HG03439 (cell line): ENCODE measurements around the gene HSD17B1.
"Not testable (repeated sequence)": the region's sequence is repeated elsewhere in the genome, so short reads cannot be mapped to it uniquely, and the experiment has no call there.

Source experiments
- ATAC-seq: cut with Tn5 transposase; IDR thresholded peaks from one replicate; pipeline ENCODE4 v1.9.1; 2021; ENCODE audit warnings: mild to moderate bottlenecking, moderate library complexity; ENCODE audit not compliant: unreplicated experiment

The HSD17B1 gene, protein sequence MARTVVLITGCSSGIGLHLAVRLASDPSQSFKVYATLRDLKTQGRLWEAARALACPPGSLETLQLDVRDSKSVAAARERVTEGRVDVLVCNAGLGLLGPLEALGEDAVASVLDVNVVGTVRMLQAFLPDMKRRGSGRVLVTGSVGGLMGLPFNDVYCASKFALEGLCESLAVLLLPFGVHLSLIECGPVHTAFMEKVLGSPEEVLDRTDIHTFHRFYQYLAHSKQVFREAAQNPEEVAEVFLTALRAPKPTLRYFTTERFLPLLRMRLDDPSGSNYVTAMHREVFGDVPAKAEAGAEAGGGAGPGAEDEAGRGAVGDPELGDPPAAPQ

DNA sequence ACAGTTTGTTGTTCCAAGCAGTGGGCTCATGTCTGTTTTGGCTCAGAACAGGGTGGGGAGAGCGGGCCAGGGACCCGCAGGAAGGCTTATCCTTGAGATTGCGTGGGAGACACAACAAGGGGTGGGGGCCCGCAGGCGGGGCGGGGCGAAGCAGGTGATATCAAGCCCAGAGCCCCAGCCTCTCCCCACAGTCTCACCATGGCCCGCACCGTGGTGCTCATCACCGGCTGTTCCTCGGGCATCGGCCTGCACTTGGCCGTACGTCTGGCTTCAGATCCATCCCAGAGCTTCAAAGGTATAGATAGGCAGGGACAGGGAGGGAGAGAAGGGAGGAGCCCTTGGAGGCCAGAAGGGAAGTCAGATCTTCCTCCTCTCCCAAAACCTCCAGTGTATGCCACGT is at the start of gene HSD17B1:
Gene HSD17B1 (plus strand): TSS at position 188 of the 400 bp plus-strand sequence. CDS start 11 bp downstream, at position 199.
- ATAC-seq: not testable (repeated sequence)

DNA sequence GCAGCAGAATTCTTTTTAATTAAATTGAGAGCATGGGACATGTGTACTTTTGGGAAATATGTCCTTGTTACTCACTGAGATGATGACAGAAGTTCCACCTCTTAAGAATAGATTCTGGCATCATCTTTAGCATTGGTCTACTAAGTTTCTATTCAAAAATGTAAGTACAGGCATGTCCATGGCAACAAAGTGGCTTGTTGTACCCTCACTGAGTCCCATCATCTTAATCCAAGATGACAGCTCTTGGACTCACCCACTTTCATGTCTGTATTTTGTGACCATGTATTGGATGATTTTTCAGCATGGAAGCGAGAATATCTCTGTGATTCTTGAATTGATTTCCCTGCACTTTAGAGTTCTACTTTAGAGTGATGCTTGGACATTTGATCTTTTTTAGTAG is 49.8 kb upstream of the HSD17B1 start:
- no peak for ATAC-seq

DNA sequence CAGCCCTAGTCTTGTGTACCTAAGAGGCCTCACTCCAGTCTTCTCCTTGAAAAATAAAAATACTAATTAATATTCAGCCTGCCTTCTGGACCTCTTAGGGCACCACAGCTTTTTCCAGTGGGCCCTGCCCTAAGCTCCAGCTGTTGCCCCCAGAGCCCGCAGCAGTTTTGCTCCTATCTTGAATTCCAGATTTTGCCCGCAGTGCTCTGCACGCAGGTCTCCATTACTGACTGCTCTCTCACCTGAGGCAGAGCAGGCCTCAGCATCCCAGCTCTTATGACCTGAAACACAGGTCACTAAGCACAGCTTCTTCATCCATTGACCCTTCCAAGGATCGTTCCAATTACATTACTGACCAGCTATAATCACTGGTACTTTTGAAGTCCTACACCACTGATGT is 45.1 kb upstream of the HSD17B1 start:
- no peak for ATAC-seq

DNA sequence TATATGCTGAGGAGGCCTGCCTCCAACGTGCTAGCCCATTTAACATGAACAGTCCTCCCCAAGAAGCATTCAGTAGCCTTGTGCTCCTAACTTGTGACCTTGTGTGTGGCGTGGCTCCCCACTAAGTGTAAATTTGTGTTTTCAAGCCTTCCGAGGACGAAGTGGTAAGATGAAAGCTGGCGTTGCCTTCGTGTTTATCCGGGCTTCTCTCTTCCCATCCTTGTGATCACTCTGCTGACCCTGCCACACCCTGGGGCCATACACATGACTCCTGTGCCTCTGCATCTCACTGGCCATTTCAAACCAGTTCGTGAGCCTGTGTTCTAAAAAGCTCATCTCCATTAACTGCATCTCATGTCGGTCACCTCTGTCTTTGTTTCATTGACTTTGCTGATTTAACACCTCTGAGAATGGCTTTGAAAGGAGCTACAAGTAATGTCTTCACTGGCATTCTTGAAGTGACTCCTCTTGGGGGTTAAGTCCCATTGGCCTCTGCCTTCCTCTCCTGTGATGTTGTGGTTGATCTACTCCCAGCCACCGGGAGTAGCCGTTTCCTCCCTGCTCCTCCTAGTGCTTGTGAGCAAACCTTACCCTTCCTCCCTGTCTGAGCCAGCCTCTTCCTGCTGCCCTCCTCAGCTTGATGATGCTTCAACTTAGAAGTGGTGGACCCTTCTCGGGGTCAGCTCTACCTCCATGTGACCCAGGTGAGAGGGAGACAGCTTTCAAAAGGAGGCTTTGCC is 44.1 kb upstream of the HSD17B1 start:
- ATAC-seq: no peak

DNA sequence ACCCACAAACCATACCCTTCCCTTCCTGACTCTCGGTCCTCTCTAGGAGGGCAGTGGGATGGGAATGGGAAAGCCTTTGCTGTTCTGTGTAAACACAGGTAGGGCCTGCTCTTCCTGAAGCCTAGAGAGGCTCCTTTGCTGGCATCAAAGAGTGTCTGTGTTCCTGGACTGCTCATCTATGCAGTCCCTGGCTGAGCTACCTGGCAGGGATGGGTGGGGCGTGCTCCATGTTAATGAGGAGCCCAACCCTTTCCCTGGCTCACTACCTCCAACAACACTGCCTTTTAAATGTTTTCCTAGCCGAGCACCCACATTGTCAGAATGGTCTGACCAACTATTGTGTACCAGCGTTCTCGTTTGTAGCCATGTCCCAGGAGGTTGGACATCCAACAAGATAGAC is 43.3 kb upstream of the HSD17B1 start:
- ATAC-seq: no peak

DNA sequence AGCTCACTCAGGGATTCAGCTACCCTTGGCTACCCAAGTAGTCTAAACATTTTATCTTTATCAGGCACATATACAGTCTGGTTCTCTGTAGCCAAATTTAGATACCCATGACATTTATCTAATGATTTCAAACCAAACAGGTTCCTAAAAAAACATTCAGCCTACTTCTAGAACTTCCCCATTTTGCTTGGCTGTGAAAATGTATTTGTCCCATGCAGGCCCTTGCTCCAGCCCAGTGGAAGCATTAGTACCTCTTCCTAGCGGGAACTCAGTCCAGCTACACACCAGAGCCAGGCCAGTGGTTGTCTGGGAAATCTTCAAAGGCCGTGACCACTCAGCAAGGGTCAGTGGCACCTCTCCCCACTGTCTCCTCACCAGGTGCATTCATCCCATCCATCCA is 42.9 kb upstream of the HSD17B1 start:
- no peak for ATAC-seq

DNA sequence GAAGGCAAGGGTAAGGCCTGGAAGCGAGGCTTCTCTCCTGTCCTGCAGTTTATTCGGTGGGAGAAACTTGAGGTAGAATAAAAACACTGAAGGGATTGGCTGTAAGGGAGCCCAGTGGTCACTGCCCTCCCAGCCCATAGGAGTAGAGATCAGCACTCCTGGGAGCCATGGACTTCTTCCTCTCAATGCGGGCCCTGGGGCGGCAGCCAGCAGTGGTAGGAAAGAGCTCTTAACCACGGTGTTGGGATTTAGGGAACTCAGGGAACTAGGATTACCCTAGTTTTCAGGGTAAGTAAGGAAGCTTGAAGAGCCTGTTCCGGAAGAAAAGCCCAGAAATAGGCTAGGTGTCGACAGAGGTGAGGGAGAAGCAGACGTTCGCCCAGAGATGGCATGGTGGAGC is 40.5 kb upstream of the HSD17B1 start:
- ATAC-seq: no peak

DNA sequence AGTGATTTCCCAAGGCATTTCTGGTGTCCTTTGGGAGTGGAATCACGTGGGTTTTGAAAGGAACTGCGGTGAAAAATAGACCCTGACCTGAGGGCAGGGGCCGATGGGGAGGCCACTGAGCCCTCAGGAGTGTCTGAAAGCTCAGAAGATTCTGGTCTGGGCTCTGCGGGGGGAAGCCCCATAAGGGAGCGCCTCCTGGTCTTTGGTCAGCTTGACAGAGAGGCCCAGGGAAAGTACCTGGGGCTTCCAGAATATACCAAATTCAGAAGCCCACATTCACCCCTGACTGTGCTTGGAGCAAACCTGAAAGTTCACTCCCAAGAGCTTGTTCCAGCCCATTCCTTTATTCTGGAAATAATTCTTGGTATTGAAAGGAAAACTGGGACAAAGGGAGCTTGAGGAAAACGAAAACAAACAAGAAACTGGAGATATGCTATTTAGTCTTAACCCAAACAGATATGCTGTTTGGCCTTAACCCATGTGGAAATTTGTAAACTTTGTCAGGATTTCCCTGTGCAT is 39.9 kb upstream of the HSD17B1 start:
- no peak for ATAC-seq

DNA sequence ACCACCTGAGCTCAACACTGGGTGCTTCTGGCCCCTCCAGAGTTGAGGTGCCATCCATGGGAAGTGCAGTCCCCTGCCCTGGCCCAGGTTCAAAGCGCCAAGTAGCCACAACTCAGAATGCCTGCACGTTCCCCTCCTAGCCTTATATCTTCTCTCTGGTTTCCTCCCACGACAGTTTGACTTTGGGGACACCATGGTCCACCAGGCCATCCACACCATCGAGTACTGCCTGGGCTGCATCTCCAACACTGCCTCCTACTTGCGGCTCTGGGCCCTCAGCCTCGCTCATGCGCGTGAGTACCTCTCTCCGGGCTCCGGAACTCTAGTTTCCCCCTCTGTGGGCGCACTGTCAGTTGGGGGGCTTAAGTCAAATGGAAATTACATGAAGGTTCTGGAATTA is 39.0 kb upstream of the HSD17B1 start:
- no peak for ATAC-seq

DNA sequence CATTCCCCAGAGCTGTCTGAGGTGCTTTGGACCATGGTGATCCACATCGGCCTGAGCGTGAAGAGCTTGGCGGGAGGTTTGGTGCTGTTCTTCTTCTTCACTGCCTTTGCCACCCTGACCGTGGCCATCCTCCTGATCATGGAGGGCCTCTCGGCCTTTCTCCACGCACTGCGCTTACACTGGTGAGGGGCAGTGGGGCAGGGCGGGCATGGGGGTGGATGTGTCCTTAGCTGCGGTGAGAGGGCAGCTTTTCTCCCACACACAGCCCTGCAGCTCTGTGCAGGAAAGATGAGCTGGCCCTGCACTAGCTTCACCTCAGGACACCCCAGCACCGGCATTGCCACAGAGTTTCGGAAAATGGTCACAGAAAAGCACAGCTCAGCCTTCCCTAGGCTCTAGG is 38.4 kb upstream of the HSD17B1 start:
- no peak for ATAC-seq

DNA sequence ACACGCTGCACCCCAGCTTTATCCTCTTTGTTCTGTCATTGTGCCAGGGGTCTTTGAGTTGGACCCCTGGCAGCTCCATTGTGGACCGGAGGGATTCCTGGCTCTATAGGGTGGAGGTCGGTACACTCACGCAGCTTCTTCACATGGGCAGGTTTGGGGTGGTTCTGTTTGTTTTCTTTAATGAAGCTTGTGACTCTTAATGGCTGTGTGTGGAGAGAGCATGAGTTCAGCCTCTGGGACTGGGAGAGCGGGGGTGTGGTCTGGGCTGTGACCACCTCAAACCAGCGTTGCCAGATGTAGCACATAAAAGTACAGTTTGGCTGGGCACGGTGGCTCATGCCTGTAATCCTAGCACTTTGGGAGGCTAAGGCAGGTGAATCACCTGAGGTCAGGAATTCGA is 37.9 kb upstream of the HSD17B1 start:
- ATAC-seq: no peak

DNA sequence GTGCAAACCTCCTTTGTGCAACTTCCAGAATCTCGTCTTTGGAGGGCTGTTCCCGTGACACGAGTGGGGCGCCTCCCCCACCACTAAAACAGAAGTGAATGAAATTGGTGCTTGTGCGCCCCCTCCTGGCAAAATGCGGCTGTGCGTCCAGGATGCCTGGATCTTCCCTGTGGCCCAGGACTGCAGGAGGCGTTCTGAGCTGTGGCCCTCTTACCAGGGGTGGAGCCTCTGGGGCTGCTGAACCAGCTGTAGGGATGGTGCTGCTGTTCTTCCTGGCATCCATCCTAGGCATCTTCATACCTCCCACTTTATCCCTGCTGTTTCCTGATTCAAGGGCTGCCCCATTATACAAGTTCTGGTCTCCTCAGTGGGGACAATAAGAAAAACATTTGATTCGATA is 35.2 kb upstream of the HSD17B1 start:
- ATAC-seq: no peak

DNA sequence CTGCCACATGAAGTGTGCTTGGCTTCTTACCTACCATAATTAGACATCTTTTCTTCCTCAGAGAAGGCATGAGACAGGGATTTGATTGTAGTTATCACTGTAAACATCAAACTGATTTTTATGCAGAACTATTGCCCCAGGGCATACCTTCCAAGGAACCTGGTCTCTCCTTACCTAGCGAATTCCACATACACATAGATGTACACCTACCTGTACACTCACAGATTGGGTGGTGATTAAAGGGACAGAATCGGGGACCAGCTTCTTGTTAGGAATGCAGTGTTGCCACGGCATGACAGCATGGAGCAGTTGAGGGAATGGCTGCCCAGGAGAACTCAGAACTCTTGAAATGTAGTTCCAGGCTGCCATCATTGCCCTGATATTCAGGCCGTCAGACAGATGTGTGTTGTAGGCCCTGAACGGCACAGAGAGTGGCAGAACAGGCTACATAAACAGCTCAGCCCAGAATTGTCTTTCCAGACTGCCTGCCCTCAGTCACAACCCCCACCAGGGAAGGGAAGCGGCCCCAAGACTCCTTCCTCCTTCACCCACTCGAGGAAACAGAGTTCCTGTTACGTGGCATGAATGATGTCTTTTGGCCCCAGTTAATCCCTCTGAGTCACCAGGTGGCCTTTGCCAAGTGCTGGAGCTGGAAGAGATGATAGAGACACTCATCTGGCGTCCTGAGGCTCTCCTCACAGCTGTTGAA is 34.5 kb upstream of the HSD17B1 start:
- no peak for ATAC-seq

DNA sequence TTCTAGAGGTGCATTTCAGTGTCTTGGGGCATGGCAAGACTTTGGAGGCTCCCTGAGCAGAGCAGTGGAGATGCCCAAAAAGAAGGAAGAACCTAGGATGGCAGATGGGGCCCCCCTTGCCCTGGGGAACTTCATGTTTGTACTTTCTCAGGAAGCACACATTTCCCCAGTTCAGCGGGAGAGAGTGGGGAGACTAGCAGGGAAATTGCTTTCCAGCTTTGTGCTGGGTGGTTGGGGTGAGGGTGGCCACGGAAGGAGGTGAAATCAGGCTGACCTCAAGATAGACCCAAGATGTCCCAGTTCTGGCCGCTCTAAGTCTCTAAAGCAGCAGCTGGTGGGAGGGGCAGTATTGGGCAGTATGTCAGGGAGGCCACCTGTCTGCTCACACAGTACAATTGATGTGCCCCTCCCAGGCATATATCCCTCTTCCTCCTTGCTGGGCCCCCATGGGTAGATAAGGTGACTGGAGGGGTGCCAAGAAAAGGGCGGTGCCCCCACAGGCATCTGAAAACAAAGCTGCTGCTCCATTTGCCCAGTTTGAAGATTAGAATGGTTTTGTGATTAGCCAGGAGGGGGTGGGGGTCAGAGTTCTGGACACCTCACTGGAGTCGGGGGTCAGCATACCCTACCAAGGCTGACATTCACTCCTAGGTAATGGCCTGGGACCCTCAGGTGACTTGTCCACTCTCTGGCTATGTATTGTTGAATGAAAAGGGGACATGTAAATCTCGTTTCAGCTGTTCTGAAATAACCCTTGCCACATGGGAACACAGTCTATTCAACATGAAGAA is 33.8 kb upstream of the HSD17B1 start:
- ATAC-seq: no peak

DNA sequence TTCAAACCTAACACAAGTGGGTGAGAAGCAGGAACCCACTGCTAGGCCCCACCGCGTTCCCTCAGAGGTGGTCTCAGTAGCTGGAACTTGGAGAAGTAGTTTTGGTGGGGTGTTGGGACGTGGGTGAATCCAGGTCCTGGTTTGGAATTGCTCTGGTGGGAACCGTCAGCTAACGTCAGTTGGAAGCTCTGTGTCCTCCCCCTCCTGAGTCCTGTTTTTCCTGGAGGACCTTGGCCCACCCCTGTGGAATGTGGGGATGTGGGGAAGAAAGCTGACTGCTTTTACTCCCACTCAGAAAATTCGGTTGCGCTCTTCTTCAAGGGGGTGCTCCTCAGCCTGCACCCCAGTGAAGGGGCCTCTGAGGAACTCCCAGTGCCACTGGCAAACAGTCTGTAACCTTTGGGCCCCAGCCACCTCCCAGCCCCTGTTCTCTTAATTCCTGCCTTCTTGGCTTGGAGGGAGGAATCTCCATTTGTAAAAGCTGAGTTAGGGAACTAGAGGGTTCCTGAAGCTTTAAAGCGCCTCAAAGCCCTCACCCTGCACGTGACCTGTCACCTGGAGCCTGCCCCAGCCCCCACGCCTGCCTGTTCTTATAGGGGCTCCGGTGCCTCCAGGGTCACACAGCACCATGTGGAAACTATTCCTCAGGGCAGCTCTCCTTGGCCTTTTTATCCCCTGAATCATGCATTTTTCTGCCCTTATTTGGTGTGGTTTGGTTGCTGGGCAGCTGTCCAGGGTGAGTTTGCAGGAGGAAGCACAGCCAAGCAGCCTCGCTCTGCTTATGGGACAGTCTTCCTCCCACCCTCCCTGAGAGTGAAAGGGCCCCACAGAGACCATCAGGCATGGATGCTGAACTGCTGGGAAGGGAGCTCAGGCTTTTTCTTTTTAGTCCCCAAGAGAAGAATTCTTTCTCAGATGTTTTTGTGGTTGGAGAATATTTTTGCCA is 32.9 kb upstream of the HSD17B1 start:
- no peak for ATAC-seq

DNA sequence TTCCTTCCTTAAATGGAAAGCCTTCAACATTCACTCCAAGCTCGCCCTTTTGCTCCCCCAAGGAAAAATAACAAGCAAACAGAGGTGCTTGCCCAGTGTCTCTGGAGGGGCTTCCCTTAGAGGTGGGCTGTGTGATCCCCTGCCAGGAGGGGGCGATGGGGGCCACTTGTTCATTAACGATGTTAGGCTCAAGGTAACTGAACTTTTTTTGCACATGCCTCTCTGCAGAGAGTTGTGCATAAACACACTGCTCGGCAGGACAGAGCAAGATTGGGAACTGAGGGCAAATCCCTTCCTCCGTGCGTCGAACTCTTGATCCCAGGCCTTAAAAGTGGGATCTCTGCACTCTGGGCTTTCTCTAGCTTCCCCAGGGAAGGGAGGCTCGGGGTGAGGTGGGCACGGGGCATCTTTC is 32.2 kb upstream of the HSD17B1 start:
- ATAC-seq: no peak

DNA sequence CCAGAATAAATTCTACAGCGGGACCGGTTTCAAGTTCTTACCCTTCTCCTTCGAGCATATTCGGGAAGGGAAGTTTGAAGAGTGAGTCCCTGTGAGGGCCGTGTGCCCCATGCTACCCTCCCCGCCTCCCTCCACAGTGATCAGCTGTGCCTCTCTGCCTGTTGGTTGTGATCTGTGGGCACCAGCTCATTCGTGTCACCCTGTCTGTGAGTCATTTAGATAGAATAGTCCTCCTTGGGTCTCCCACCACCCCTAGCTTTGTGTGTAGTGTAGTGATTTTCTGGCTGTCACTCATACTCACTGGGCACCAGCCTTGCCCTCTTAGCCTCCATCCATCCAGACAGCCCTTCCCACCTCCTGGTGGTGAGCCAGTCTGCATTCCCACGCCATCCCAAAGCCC is 31.7 kb upstream of the HSD17B1 start:
- ATAC-seq: no peak

DNA sequence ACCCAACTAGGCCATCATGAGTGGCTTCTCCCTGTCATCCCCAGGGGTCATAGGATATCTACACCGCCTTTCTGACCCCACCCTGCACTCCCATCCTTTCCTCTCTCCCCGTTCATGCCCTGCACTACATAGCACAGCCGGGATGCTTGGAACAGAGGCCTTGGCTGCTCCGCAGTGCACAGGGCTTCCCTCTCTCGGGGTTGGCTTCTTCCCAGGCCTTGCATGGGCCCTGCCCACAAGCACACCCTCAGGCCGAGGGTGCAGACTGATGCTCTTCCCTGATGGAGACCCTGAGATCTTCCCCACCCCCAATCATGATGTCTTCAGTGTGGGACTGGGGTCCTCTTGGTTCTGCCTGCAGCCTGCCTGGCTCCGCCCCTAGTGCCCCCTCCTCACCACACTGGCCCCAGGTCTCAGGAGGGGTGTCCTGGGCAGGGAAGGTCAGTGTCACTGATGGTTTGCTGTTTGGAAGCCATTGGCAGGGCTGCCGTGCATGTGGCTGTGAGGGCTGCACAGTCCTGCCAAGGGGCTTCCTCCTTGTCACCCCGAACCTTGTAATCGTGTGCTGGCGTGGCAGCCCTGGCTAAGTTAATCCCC is 31.0 kb upstream of the HSD17B1 start:
- ATAC-seq: no peak

DNA sequence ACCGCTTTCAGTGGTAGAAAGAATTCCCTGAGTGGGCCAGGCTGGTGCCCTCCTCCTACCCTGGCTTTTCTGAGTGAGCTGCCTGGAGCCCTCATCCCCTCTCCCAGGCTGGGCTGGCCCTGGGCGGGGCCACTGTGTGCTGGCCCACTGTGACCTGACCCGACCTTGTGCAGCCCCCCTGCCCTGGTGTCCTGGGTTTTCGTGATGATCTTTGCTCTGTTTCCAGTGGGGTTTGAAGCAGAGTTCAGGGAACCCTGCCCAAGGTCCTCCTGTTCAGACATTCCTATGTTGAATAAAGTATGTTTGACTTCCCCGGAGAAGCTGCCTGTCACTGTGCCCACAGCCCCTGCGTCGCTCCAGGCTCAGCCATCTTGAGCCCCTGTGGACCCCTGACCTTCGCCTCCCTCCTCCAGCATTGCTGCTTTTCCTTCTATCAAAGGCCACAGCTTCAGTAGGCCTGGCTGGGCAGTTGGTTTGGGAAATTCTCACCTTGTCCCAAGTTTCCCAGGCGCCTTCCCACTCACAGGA is 30.4 kb upstream of the HSD17B1 start:
- no peak for ATAC-seq
